Endothelial cell of umbilical vein (primary cell): Measurements from ENCODE around the gene GRM7. TPM values are rescaled to one million over a fixed set of nuclear protein-coding genes. Genes with fewer than 3 reads are reported as not detected.

ENCODE experiments used
- BruUV-seq: library from RNA; stranded (reverse); fragments of 400-500 nt; replicated peaks from 2 replicates; lab custom pipeline; 2021; lab: Mats Ljungman, UMichigan
- CTCF ChIA-PET: fragments of 300-600, 350-600 bp; sonication (Branson Sonifier 250); formaldehyde crosslinking; loops from one replicate; lab custom pipeline; 2021; ENCODE audit warnings: antibody characterized with exemption, inconsistent platforms; lab: Charles Lee
- POLR2A ChIA-PET: fragments of 300-600, 350-600 bp; sonication (Branson Sonifier 250); formaldehyde crosslinking; loops from one replicate; lab custom pipeline; 2021; ENCODE audit warnings: antibody characterized with exemption, inconsistent platforms; lab: Charles Lee
- DNase-seq: peaks from one replicate; pipeline ENCODE4 v3.0.0-alpha.2; 2011; ENCODE audit warnings: low read depth, low spot score
- FAIRE-seq: peaks from 2 replicates; lab custom pipeline; 2011; peaks lifted over from hg19 to GRCh38; lab: Jason Lieb, UNC
- H2AFZ ChIP-seq: 2 replicates; pipeline ENCODE4 v1.6.0; 2012; ENCODE audit warnings: low read depth, low read length, control low read depth, inconsistent platforms
- H3K27ac ChIP-seq: 2 replicates; pipeline ENCODE4 v1.5.1; 2011; ENCODE audit warnings: low read depth, mild to moderate bottlenecking, control low read depth, low read length, moderate library complexity; ENCODE audit not compliant: insufficient read depth
- H3K27me3 ChIP-seq, 2 experiments: 2 replicates each; pipeline versions ENCODE4 v1.6.0 to v1.6.1; 2011; ENCODE audit warnings: low read length in 2 of 2, mixed read lengths in 1 of 2; ENCODE audit not compliant: control insufficient read depth in 2 of 2, insufficient read depth in 2 of 2
- H3K36me3 ChIP-seq, 2 experiments: 2 replicates in 1 of 2; 3 replicates in 1 of 2; pipeline ENCODE4 v1.5.1; 2011; ENCODE audit warnings: low read length in 2 of 2, mild to moderate bottlenecking in 1 of 2, moderate library complexity in 1 of 2; ENCODE audit not compliant: control insufficient read depth in 2 of 2, insufficient read depth in 2 of 2; ENCODE audit errors: extremely low read depth in 1 of 2
- H3K4me1 ChIP-seq: 3 replicates; pipeline ENCODE4 v1.5.1; 2011; ENCODE audit warnings: mild to moderate bottlenecking, low read length; ENCODE audit not compliant: control insufficient read depth, insufficient read depth; ENCODE audit errors: extremely low read depth
- H3K4me2 ChIP-seq: 2 replicates; pipeline ENCODE4 v1.6.1; 2011; ENCODE audit warnings: low read length, control low read depth, mixed read lengths; ENCODE audit not compliant: insufficient read depth
- H3K4me3 ChIP-seq, 3 experiments: fragments of 200-600 bp in 1 of 3; sonication (generic), shearing (Covaris generic) in 1 of 3; replicated peaks in 1 of 3; 2 replicates each; pipeline ENCODE4 v1.5.1; 2011 to 2016; ENCODE audit warnings: control low read depth in 3 of 3, low read length in 3 of 3, mild to moderate bottlenecking in 2 of 3, inconsistent platforms in 1 of 3, low read depth in 1 of 3, moderate library complexity in 1 of 3; ENCODE audit not compliant: insufficient read depth in 1 of 3
- H3K79me2 ChIP-seq: 2 replicates; pipeline ENCODE4 v1.6.0; 2012; ENCODE audit warnings: low read length, inconsistent platforms; ENCODE audit not compliant: control insufficient read depth, insufficient read depth
- H3K9ac ChIP-seq: replicated peaks from 2 replicates; pipeline ENCODE3; 2011; ENCODE audit warnings: low read length, control low read depth; ENCODE audit not compliant: insufficient read depth; ENCODE audit errors: extremely low read depth
- H3K9me1 ChIP-seq: replicated peaks from 3 replicates; pipeline ENCODE4 v1.6.0; 2011; ENCODE audit warnings: mild to moderate bottlenecking, low read length; ENCODE audit not compliant: control insufficient read depth, insufficient read depth; ENCODE audit errors: extremely low read depth
- H3K9me3 ChIP-seq: replicated peaks from 2 replicates; pipeline ENCODE4 v1.5.1; 2012; ENCODE audit warnings: low read length, inconsistent platforms; ENCODE audit not compliant: control insufficient read depth, insufficient read depth
- H4K20me1 ChIP-seq: replicated peaks from 2 replicates; pipeline ENCODE3; 2011; ENCODE audit warnings: mild to moderate bottlenecking, low read length; ENCODE audit not compliant: control insufficient read depth, insufficient read depth; ENCODE audit errors: extremely low read depth
- CTCF ChIP-seq, 2 donors: IDR thresholded peaks; 1 replicate in 1 of 2; 2 replicates in 1 of 2; pipeline ENCODE4 v1.5.1; 2011; ENCODE audit warnings: low read length in 2 of 2, mild to moderate bottlenecking in 2 of 2, moderate library complexity in 2 of 2, control low read depth in 1 of 2, inconsistent platforms in 1 of 2, low read depth in 1 of 2; ENCODE audit not compliant: insufficient read depth in 1 of 2; ENCODE audit errors: extremely low read depth in 1 of 2
- EZH2 ChIP-seq: IDR thresholded peaks from 2 replicates; pipeline ENCODE4 v1.6.1; 2012; ENCODE audit warnings: borderline replicate concordance, low read depth, mild to moderate bottlenecking, moderate library complexity, low read length, inconsistent platforms; ENCODE audit not compliant: severe bottlenecking
- FOS ChIP-seq: IDR thresholded peaks from 2 replicates; pipeline ENCODE4 v1.6.1; 2011; ENCODE audit warnings: mild to moderate bottlenecking, low read length, moderate library complexity, borderline replicate concordance; ENCODE audit not compliant: insufficient read depth
- GATA2 ChIP-seq: IDR thresholded peaks from 2 replicates; pipeline ENCODE4 v1.7.0; 2011; ENCODE audit warnings: low read depth, mild to moderate bottlenecking, moderate library complexity, mixed read lengths, low read length; ENCODE audit not compliant: insufficient read length, insufficient read depth
- JUN ChIP-seq: IDR thresholded peaks from 2 replicates; pipeline ENCODE4 v1.6.1; 2011; ENCODE audit warnings: borderline replicate concordance, low read depth; ENCODE audit not compliant: insufficient read length, insufficient read depth
- MAX ChIP-seq: IDR thresholded peaks from 2 replicates; pipeline ENCODE4 v1.6.1; 2011; ENCODE audit not compliant: insufficient read depth, insufficient read length
- MYC ChIP-seq: IDR thresholded peaks from one replicate; pipeline ENCODE4 v1.6.1; 2011; ENCODE audit warnings: mild to moderate bottlenecking, low read depth, low read length
- POLR2A ChIP-seq: IDR thresholded peaks from 2 replicates; pipeline ENCODE4 v1.6.1; 2012; ENCODE audit warnings: low read depth, mild to moderate bottlenecking, control low read depth, low read length
- POLR2AphosphoS5 ChIP-seq: IDR thresholded peaks from 2 replicates; pipeline ENCODE4 v1.6.1; 2012; ENCODE audit warnings: low read depth, mild to moderate bottlenecking, control low read depth, low read length, moderate library complexity; ENCODE audit not compliant: insufficient read depth
- dilution Hi-C: fragments of 300-500 bp; cut with MboI; formaldehyde crosslinking; loops from one replicate; pipeline ENCODE4 v1.15.0; 2019; ENCODE audit warnings: low sequenced_read_pairs; ENCODE audit not compliant: extremely low pct_ligation_motif_present
- intact Hi-C: fragments of 100-400 bp; cut with micrococcal nuclease; formaldehyde crosslinking; loops from one replicate; pipeline ENCODE4 v1.10.0; 2022
- polyA plus RNA-seq, 4 experiments: library from polyadenylated mRNA; depleted of rRNA in 3 of 4; stranded (reverse) in 3 of 4; unstranded in 1 of 4; fragments of >200 nt; gene quantifications; 2 replicates each; pipeline versions ENCODE4 v1.2.1 to v1.2.3, GENCODE V29; 2011 to 2012; ENCODE audit warnings: missing spikeins in 1 of 4
- total RNA-seq: library from RNA; stranded (reverse); gene quantifications from 2 replicates; pipeline ENCODE4 v1.2.3, GENCODE V29; 2021

Gene GRM7
- total and polyA plus RNA-seq, 2 donors (not counting 3 experiments of a cell fraction or from before 2014, with no cell fraction given): 0.12 TPM; not detected in 1

GRCh38 chr3:7687428-7688147 lies 826.7 kb downstream of the GRM7 start:
- ChIA-PET CTCF (no interaction called here), POLR2A (no interaction called here)
- no peaks in the 10 kb centered on the region for H3K9me3 ChIP-seq
- H3K9me1 ChIP-seq: no peaks in the 10 kb centered on the region
- H2AFZ ChIP-seq: no peak overlapping the region
- no peak overlapping the region for H3K4me2 ChIP-seq
- no peaks in the 10 kb centered on the region for H3K79me2 ChIP-seq
- BruUV-seq: no TSS peak
- H3K27me3 ChIP-seq: no peaks in the 10 kb centered on the region
- no peak overlapping the region for H3K9ac ChIP-seq
- peaks cover 18% of the 10 kb centered on the region for H3K4me1 ChIP-seq
- intact Hi-C loops (no loop called here), dilution Hi-C loops (no loop called here)
- H4K20me1 ChIP-seq: no peaks in the 10 kb centered on the region
- no peak for TF ChIP-seq FOS
- TF ChIP-seq MAX: no peak
- no peak for TF ChIP-seq MYC
- no peak for TF ChIP-seq JUN
- TF ChIP-seq POLR2A: no peak
- no peak for TF ChIP-seq POLR2AphosphoS5
- TF ChIP-seq GATA2: no peak
- no peak for TF ChIP-seq EZH2
- no peak for TF ChIP-seq CTCF (IDR thresholded peaks at IDR 0.05; ENCODE audit: extremely low read depth in 1 of 2, insufficient read depth in 1 of 2, low read depth in 1 of 2, low read length in 2 of 2)
- FAIRE-seq (no peak), DNase-seq (peak; percentile 51)
- no peak overlapping the region for H3K4me3 ChIP-seq
- no peak overlapping the region for H3K27ac ChIP-seq
- H3K36me3 ChIP-seq: no peaks in the 10 kb centered on the region
